HFFc6 (cell line): Measurements from ENCODE around the gene MYL3. TPM values are rescaled to one million over a fixed set of nuclear protein-coding genes. Genes with fewer than 3 reads are reported as not detected.

Source experiments
- DNase-seq: peaks from one replicate; pipeline ENCODE4 v3.0.0-alpha.2; 2018
- H3K27ac Mint-ChIP-seq: 2 replicates; pipeline ENCODE4 v1.8.0; 2020; ENCODE audit warnings: mild to moderate bottlenecking, mixed read lengths
- H3K27me3 Mint-ChIP-seq: 2 replicates; pipeline ENCODE4 v1.8.0; 2021; ENCODE audit warnings: mild to moderate bottlenecking, moderate library complexity, mixed read lengths; ENCODE audit not compliant: insufficient read depth
- H3K36me3 Mint-ChIP-seq: 2 replicates; pipeline ENCODE4 v1.8.0; 2021; ENCODE audit warnings: low read depth, mixed read lengths
- H3K4me1 Mint-ChIP-seq: 2 replicates; pipeline ENCODE4 v1.8.0; 2020; ENCODE audit warnings: low read depth, mixed read lengths
- H3K4me3 Mint-ChIP-seq: 2 replicates; pipeline ENCODE4 v1.8.0; 2020; ENCODE audit warnings: mild to moderate bottlenecking, moderate library complexity, mixed read lengths
- H3K9me3 Mint-ChIP-seq: 2 replicates; pipeline ENCODE4 v1.8.0; 2020; ENCODE audit warnings: mild to moderate bottlenecking, mixed read lengths
- total RNA-seq, 6 experiments: library from RNA; stranded (reverse); fragmentation: NEBNext Ultra II Directional; extraction: Animal tissue kit (Norgen Biotek cat#: 25700); gene quantifications; 2 replicates in 1 of 6; 3 replicates in 5 of 6; pipeline ENCODE4 v1.2.3, GENCODE V29; 2021
- TF ChIP-seq, protein P1 (sequence below): fragments of 200-600 bp; sonication (generic); IDR thresholded peaks from 2 replicates; pipeline ENCODE4 v1.5.0; 2021; ENCODE audit warnings: antibody characterized with exemption, mild to moderate bottlenecking

The MYL3 gene
- total RNA-seq, 6 experiments from 2014 or later = 0.30 to 0.31 TPM; not detected in 4

DNA sequence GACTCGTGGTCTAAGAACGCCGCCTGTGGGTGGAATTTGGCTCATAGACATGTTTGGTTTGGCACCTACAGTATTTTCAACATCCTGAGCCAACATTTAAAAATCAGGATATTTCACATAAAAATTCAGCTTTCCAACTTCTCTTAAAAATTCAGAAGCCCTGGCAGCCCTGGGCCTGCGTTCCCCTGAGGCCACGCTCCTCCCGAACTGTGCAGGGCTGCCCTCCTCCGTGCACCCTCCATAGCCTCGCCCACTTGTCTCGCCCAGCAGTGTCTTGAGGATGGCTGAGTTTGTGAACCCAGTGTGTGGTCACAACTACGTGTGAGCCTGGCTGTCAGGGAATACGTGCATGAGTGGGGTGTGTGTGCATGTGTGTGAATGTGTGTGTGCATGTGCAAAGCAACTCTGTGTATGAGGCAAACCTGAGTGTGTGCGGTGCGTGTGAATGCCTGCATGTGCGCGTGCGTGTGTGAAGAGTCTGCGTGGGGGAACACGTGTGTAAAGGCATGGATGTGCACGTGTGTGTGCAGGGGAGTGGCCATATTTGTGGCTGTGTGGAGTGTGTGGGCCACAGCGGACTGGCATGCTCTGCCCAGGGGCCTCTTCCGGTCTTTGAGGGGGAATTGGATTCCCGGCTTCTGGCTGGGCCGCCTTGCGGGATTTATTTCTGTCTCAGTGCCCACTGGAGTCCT, 45.2 kb upstream of the MYL3 start:
- Mint-ChIP-seq H3K27me3 (peaks cover 4% of the 10 kb centered on the region), H3K36me3 (peaks cover 1% of the 10 kb centered on the region; the same call in 1 of the 2 replicates), H3K4me3 (no peak overlapping the region), H3K27ac (no peak overlapping the region), H3K9me3 (no peaks in the 10 kb centered on the region), H3K4me1 (peaks cover 12% of the 10 kb centered on the region)
- TF ChIP-seq, protein P1, sequence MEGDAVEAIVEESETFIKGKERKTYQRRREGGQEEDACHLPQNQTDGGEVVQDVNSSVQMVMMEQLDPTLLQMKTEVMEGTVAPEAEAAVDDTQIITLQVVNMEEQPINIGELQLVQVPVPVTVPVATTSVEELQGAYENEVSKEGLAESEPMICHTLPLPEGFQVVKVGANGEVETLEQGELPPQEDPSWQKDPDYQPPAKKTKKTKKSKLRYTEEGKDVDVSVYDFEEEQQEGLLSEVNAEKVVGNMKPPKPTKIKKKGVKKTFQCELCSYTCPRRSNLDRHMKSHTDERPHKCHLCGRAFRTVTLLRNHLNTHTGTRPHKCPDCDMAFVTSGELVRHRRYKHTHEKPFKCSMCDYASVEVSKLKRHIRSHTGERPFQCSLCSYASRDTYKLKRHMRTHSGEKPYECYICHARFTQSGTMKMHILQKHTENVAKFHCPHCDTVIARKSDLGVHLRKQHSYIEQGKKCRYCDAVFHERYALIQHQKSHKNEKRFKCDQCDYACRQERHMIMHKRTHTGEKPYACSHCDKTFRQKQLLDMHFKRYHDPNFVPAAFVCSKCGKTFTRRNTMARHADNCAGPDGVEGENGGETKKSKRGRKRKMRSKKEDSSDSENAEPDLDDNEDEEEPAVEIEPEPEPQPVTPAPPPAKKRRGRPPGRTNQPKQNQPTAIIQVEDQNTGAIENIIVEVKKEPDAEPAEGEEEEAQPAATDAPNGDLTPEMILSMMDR = peak; percentile 63; the same call in 1 of the 2 replicates
- DNase-seq = peak; percentile 33

DNA sequence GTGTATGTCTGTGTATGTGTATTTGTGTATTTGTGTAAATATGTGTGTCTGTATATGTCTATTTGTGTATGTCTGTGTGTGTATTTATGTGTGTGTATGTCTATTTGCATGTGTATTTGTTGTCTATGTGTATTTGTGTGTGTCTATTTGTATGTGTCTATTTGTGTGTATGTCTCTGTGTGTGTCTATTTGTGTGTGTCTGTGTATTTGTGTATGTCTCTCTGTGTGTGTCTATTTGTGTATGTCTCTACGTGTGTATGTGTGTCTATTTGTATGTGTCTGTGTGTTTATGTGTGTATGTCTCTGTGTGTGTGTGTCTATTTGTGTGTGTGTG, 44.7 kb upstream of the MYL3 start:
- H3K27ac Mint-ChIP-seq = no peak overlapping the region
- H3K9me3 Mint-ChIP-seq = no peaks in the 10 kb centered on the region

DNA sequence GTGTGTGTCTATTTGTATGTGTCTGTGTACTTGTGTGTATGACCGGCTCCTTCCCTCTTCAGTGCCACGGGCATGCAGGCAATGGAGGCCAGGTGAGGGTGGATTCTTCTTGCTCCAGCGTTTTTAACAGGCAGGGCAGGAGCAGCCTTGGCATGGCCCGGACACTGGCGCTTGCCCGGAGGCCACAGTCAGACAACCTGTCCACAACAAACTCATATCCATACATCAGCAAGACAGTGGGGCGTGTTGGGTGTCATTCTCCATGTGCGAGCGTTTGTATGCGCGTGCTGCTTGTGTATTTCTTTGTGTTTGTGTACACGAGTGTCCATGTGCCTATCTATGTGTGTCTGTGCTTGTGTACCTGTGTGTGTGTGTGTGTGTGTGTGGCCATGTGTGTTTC, 44.0 kb upstream of the MYL3 start:
- Mint-ChIP-seq H3K27ac (no peak overlapping the region), H3K4me3 (no peak overlapping the region), H3K9me3 (no peaks in the 10 kb centered on the region), H3K36me3 (no peaks in the 10 kb centered on the region), H3K27me3 (peaks cover 4% of the 10 kb centered on the region), H3K4me1 (peaks cover 13% of the 10 kb centered on the region)
- TF ChIP-seq, protein P1 = no peak
- no peak for DNase-seq

More for the DNA sequence above, 44.7 kb upstream of the MYL3 start:
- H3K27me3 Mint-ChIP-seq = peaks cover 4% of the 10 kb centered on the region
- H3K4me1 Mint-ChIP-seq = peaks cover 13% of the 10 kb centered on the region
- H3K36me3 Mint-ChIP-seq = no peaks in the 10 kb centered on the region
- no peak overlapping the region for H3K4me3 Mint-ChIP-seq
- DNase-seq = no peak
- TF ChIP-seq, protein P1 = no peak; the same call in 1 of the 2 replicates

DNA sequence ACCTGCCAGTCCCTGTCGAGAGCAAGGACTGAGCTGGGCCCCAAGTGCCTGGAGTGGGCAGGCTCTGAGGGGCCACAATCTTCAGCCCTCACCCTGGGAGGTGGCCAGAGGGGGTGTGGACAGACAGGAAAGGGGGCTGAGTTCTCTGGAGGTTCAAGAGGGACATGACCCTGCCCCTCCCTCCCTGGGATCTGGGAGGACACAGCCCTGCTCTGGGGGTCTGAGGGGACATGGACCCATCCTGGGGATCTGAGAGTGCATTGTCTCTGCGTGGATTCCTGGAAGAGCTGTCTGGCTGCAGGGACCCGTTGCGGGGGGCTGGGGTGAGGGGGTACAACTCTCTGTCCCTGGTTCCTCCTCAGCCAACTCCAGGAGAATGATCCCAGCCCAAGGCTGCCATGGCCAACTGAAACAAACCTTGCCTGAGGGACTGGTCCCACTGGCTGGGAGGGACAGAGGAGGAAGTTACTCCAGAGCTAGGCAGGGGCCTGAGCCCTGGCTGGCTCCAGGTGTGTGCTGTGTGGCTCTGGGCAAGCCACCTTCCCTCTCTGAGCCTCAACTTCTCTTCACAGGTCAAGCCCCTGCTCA, 43.3 kb upstream of the MYL3 start:
- peaks cover 4% of the 10 kb centered on the region for H3K27me3 Mint-ChIP-seq
- no peak for DNase-seq
- peaks cover 13% of the 10 kb centered on the region for H3K4me1 Mint-ChIP-seq
- H3K9me3 Mint-ChIP-seq = no peaks in the 10 kb centered on the region
- TF ChIP-seq, protein P1 = no peak
- no peak overlapping the region for H3K4me3 Mint-ChIP-seq
- no peak overlapping the region for H3K27ac Mint-ChIP-seq
- no peaks in the 10 kb centered on the region for H3K36me3 Mint-ChIP-seq

DNA sequence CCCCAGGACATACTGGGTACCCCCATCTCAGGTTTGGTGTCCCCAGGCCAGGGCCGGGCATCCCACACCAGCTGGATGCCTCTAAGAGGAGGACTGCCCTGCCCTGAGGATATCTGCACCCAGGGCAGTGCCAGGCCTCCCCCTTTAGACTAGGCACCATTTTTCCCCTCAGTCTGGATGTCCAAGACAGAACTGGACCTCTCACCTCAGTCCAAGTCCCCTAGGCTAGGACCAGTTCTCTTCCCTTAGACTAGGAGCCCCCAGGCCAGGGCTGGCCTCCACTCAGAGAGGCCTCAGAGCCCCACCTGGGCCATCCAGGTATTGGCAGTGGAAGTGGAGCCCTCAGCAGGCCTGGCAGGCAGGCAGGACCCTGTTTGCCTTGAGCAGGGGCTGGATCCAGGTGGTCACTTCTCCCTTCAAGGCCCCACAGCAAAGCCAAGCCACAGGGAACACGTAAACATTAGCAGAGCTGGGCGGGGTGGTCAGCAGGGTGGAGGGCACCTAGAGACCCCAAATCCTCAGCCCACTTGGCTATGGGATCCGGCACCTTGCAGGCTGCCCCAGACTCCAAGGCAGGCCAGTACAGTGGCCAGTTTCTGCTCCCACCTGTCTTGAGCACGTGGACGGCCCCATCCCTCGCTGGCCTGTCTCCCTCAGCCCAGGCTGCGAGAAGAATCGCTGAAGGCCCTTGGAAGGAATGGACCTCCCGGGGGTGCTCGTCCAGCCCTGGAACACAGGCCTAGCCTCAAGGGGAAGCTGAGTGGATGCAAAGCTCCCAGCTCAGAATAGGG, 42.6 kb upstream of the MYL3 start:
- TF ChIP-seq, protein P1 = no peak
- H3K4me1 Mint-ChIP-seq = peaks cover 13% of the 10 kb centered on the region
- no peak overlapping the region for H3K27ac Mint-ChIP-seq
- no peaks in the 10 kb centered on the region for H3K9me3 Mint-ChIP-seq
- peaks cover 4% of the 10 kb centered on the region for H3K27me3 Mint-ChIP-seq
- no peak for DNase-seq
- H3K36me3 Mint-ChIP-seq = no peaks in the 10 kb centered on the region
- no peak overlapping the region for H3K4me3 Mint-ChIP-seq
